ENCODE measurements around the gene C1QTNF8.
A peak's percentile ranks its signal among the peaks of the same experiment; 100 is the strongest.

C1QTNF8 gene

DNA sequence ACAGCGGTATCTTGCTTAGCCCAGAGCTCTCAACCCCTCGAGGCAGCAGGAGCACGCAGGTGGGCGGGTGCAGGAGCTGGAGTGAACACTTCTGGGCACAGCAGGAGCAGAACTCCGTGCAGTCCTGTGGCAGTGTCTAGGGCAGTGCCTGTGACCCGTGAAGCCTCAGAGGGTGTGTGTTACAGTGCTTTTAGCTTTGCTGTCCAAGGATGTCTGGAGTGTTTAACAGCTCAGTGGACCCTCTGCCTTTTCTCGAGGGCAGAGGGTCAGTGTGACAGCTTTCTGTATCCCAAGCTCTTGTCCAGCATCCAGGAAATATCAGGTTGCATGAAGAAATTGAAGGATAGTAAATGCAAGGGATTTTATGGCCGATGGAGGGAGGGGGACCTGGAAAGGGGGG lies 39.8 kb downstream of the C1QTNF8 start:
- peak in 1 of 3 experiments; percentile 33 for DNase-seq

DNA sequence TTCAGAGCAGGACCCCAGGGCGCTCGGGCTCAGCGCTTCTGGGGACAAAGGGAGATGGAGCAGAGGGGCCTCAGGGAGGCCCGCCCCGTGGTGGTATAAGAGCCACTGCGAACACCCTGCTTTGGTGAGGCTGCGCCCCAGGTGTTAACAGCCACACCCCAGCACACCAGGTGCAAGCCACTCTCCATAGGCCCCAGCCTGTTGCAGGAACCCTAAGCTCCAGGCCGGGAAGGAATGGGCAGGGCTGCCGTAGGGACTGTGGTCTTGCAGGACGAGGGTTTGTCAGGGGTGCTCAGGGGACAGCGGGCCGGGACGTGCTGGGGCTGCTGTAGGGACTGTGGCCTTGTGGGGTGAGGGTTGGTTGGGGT lies 40.5 kb downstream of the C1QTNF8 start:
- no peak for DNase-seq

GRCh38 chr16:1054660-1055556 lies 41.1 kb downstream of the C1QTNF8 start:
- DNase-seq: peak in 1 of 3 experiments; percentile 20

DNA sequence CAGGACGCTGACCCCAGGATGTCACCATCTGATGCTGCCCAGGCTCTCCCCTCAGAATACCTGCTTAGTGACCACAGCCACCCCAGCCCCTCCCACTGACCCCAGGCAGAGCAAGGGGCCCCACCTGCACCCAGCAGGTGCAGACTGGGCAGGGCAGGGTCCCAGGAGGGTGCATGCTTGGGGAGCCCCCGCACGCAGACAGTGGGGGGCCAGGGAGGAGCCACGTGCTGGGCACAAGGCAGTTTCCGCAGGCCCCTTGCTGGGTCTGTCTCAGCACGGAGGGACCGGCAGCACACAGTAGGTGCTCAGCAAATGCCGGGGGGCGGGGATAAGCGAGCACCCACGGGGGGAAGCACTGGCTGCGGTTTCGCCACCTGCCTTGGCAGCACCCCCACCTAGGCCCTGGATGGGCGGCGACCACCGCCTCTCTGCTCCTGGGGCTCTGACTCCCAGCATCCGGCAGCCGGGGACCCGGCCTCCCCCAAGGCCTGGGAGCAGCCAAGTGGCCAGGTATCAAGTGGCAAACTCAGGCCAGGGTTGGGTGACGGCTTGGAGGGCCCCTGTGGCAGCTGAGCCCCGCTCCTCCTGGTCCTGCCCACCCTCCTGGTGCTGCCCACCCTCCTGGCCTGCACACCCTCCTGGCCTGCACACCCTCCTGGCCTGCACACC lies 42.2 kb downstream of the C1QTNF8 start:
- no peak for DNase-seq

- peak in 1 of 3 experiments; percentile 41 for DNase-seq
Measured at GRCh38 chr16:1053121-1053521, 42.9 kb downstream of the C1QTNF8 start.

DNA sequence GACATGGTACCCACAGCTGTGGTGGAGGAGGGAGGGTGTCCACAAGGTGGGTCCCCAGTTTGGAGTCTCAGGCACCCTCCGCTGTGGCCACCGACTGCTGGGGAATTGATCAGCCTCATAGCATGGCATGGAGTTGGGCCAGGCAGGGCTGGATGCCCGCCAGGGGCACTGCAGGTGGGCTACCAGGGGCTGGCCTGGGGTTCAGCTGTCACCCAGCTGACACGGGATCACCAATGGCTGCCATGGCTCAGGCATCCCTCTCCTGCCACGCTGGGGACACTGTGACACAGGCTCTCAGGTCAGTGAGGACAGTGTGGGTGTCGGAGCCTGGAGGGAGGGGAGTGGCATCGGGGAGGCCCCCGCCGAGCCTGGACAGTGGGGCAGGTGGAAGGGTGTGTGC lies 43.3 kb downstream of the C1QTNF8 start:
- peak in 1 of 3 experiments; percentile 41 for DNase-seq

GRCh38 chr16:1051446-1051845 lies 44.6 kb downstream of the C1QTNF8 start:
- no peak for DNase-seq

- no peak for DNase-seq
Measured at GRCh38 chr16:1050921-1051320, 45.1 kb downstream of the C1QTNF8 start.

DNA sequence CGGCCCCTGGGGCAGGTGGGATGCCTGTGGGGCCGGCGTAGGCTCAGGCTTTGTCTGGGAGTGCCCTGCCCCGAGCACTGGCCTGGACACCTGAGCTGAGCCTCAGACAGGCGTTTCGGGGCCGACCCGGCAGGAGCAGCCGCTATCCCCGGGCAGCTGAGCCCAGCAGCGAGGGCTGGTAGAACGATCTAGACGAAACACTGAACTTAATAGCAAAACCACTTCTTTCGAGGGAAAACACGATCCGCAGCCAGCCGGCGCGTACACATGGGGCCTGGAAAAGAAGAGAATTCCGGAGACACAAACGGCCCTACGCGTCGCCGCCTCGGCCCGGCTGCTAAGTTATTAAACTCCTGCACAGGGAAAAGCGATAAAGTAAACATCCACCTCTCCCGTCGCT lies 45.5 kb downstream of the C1QTNF8 start:
- DNase-seq: no peak

DNA sequence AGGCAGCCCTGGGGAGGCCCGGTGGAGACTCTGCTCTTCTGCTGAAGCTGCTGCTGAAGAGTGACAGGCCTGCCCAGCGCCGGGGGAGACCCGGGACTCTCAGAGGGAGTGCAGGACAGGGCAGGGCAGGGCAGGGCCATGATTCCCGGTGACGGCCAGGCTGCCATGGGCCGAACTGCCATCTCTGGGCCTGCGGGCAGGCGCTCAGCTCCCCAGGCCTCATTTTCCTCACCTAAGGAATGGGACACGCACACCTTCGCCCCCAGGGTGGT lies 46.1 kb downstream of the C1QTNF8 start:
- no peak for DNase-seq

DNA sequence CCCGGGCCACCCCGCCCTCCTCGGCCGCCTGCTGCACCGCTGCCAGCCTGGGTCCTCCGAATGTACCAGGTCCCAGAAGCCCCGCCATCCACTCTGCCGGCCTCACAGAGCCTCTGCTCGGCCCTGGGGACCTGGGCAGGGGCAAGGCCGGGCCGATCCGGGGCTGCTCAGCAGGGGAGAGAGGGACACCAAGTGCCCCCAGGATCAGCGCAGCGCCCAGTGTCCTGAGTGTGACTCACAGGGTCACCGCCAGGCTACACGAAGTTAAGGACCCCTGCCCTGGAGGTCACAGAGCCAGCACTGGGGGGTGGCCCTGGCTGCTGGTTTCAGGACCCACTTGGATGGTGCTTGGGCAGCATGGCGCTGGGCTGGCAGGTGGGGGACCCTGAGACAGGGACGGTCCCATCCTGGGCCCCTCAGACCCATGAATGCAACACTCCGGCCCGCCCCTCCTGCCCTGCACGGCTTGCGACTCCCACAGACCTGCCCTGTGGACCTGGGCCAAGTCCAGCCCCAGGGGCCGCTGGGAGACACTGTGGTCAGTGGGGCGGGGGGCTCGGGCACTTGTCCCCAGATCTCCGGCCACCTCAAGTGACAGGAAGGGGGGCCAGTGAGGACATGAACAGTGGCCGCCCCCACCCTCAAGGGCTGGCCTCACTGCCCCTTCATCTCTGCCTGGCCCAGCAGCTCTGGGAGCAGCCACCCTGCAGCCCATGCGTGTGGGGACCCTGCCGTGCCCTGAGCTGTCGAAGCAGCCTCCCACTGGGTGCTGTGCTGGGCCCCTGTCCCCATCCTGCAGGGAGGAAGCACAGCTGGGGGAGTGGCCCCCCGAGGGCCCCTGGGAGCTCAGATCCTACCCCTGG lies 46.7 kb downstream of the C1QTNF8 start:
- no peak for DNase-seq

DNA sequence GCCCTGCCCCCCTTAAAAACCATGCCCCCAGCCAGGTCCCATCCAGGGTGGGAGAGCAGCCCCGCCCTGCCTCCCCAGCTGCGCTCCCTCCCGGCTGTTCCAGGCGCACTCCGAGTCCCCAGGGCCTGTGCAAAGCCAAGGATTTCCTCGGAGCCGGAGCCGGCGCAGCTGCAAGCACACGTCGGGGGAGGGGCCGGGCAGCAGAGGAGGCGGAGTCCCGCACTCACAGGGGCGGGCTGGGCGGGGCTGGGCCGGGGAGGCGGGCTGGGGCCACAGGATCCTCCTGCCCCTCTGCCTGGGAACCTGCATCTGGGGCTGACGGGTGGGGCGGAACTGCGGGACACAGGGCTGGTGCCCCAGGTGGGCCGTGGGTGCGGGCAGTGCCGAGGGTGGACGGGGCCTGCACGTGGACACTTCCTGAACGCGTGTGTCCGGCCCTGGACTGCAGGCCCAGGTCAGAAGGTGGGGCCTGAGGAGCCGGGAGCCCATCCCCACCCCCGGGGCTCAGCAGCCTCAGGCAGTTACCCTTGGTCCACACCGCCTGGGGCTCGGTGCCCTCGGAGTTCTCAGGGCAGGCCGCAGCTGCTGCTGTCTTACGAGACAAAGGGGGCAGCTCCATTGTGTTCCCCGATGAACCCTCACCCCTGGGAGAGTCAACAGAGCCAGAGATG lies 47.5 kb downstream of the C1QTNF8 start:
- DNase-seq: peak in 2 of 3 experiments; percentile 51 to 68

DNA sequence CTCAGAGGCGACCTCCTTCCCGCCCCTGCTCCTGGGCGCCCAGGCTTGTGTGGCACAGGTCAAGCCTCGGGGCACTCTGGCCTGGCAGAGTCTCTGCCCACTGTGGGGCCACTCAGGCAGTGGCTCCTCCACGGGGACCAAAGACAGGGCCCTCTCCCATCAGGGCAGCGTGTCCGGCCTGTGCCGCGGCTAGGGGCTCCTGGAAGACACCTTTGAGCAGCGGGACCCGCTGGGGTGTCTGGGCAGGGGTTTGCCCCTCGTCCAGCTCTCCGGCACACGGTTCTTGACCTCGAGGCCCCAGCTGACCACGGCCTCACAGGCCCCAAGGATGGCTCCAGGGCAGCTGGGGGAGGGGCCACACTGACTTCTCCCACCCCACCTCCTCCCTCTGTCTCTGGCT lies 48.2 kb downstream of the C1QTNF8 start:
- DNase-seq: no peak

- no peak for DNase-seq
Measured at GRCh38 chr16:1047123-1047522, 48.9 kb downstream of the C1QTNF8 start.

- no peak for DNase-seq
Measured at GRCh38 chr16:1045993-1046911, 49.8 kb downstream of the C1QTNF8 start.

- DNase-seq: no peak
Measured at GRCh38 chr16:1045310-1045992, 50.6 kb downstream of the C1QTNF8 start.

DNA sequence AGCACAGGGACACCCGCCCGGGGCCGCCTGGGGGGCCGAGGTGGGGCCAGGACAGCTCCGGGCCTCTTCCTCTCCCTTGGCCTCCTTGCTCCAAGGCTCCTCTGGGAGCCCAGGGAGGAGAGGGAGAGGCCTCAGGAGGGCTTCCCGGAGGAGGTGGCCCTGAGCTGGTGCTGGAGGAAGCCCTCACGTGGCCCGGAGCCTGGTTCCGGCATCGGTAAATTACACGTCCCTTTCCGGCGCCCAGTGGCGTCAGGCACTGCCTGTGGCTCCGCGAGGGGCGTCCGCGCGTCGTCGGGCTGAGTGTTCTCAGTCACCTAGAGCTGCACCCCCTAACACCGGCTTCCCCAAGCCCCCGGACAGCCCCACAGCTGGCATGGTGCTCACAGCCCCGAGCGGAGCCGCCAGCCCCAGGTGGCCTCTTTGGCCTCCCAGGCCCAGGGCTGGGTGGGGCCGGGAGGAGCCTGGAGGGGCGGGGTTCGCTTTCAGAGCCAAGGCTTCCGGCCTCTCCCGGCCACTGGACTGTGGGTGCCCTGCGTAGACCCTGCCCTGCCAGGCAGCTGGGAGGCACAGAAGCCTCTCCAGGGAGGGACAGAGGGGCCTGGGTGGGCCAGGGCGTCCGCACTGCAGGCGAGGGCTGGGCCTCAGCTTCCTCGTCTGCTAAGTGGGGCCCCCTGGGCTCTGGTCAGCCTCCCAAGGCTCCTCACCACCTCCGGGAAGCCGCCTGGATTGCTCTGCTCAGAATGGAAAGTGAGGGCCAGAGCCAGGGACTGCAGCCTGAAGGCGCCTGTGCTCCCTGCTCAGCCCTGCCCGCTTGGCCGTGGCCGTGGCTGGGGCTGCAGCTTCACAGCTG lies 51.4 kb downstream of the C1QTNF8 start:
- peak in 2 of 3 experiments; percentile 42 for DNase-seq

DNA sequence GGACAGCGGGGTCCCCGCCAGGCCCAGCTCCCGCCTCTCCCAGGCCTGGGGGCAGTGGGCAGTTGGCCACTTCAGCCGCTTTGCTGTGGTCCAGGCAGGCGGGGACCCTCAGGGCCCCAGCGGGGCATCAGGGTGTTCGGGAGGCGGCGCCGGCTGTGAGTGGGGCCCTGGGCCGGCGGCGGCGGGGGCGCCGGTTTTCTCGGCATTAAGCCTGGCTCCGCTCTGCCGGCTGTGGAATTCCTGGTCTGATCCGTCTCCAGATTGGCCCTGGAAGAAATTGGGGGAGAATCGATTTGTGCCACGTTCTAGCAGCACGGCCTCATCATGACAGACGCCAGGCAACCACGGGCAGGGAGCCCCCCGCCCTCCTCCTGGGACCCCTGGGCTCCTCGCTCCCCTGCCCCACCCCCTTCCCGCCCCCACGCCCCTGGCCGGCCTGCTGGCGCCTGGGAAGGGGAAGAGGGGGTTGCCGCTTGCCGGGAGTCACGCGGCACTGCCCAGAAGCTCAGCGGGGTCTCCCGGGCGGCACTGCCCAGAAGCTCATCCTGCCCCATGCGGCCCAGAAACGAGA lies 52.1 kb downstream of the C1QTNF8 start:
- DNase-seq: peak in 2 of 3 experiments; percentile 42 to 58

DNA sequence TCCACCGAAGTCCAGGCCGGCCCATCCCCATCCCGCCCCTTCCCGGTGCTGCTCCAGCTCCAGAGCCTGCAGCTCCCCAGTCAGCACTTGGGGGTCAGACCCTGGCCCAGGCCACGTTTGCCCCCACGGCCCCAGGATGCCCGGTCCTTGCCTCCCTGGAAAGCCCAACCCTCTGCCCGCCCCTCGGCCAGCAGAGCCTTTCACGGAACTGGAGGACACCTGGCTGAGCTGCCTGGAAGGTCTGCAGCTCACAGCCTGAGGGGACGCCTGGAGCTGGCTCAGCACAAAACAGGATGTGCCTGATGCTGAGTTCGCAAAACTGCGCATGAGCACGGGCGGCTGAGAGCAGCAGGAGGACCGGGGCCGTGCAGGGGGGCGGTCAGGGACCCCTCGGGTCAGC lies 53.2 kb downstream of the C1QTNF8 start:
- peak in 2 of 3 experiments; percentile 64 to 79 for DNase-seq
